Measurements from ENCODE around the gene BTNL2. TPM values are rescaled to one million over a fixed set of nuclear protein-coding genes. Genes with fewer than 3 reads are reported as not detected.
"Not testable (repeated sequence)": the region's sequence is repeated elsewhere in the genome, so short reads cannot be mapped to it uniquely, and the experiment has no call there.

Gene BTNL2
- total RNA-seq, 4 donors from 2014 or later, result not detected

- DNase-seq (ENCODE audit: low spot score) (no peak), ATAC-seq (ENCODE audit: low FRiP score) (no peak)
- TF ChIP-seq CTCF (IDR thresholded peaks at IDR 0.05), result no peak
Observed at GRCh38 chr6:32371229-32371628, 35.8 kb downstream of the BTNL2 start.

- DNase-seq (ENCODE audit: low spot score) (no peak), ATAC-seq (ENCODE audit: low FRiP score) (no peak)
- no peak for TF ChIP-seq CTCF (IDR thresholded peaks at IDR 0.05)
Observed at GRCh38 chr6:32370505-32370904, 36.5 kb downstream of the BTNL2 start.

DNA sequence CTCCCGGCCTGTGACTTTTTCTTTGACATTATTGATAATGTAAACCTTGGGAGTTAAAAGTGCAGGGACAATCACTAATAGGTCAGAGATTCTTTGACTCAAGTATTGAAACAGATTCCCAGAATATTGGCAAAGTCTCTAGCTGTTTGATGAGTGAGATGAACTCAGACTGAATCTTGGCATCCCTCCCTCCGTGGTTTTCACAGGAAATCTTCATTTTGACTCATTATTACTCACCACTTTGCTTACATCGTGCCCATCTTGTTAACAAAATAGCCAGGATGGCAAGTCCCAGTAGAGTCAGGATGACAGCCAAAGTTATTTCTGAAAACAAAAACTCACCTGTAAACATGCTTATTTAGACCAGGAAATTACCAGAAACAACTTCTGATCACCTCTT, 37.3 kb downstream of the BTNL2 start:
- no peak for TF ChIP-seq CTCF (IDR thresholded peaks at IDR 0.05)
- DNase-seq (ENCODE audit: low spot score) (no peak), ATAC-seq (ENCODE audit: low FRiP score) (no peak)

- TF ChIP-seq CTCF (IDR thresholded peaks at IDR 0.05), result no peak
- DNase-seq (ENCODE audit: low spot score), result no peak
- no peak for ATAC-seq (ENCODE audit: low FRiP score)
Observed at GRCh38 chr6:32367644-32368043, 39.3 kb downstream of the BTNL2 start.

DNA sequence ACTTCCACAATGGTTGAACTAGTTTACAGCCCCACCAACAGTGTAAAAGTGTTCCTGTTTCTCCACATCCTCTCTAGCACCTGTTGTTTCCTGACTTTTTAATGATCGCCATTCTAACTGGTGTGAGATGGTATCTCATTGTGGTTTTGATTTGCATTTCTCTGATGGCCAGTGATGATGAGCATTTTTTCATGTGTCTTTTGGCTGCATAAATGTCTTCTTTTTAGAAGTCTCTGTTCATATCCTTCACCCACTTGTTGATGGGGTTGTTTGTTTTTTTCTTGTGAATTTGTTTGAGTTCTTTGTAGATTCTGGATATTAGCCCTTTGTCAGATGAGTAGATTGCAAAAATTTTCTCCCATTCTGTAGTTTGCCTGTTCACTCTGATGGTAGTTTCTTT, 47.8 kb downstream of the BTNL2 start:
- not testable (repeated sequence) for ATAC-seq (ENCODE audit: low FRiP score); DNase-seq (ENCODE audit: low spot score)

DNA sequence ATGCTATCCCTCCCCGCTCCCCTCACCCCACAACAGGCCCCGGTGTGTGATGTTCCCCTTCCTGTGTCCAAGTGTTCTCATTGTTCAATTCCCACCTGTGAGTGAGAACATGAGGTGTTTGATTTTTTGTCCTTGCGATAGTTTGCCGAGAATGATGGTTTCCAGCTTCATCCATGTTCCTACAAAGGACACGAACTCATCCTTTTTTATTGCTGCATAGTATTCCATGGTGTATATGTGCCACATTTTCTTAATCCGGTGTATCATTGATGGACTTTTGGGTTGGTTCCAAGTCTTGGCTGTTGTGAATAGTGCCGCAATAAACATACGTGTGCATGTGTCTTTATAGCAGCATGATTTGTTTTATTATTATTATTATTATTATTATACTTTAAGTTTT, 48.4 kb downstream of the BTNL2 start:
- ATAC-seq (ENCODE audit: low FRiP score), result not testable (repeated sequence)

GRCh38 chr6:32355018-32355417, 52.0 kb downstream of the BTNL2 start:
- no peak for TF ChIP-seq CTCF (IDR thresholded peaks at IDR 0.05)
- no peak for ATAC-seq (ENCODE audit: low FRiP score)
- no peak for DNase-seq (ENCODE audit: low spot score)

More for the DNA sequence above, 48.4 kb downstream of the BTNL2 start:
- DNase-seq (ENCODE audit: low spot score), result not testable (repeated sequence)

DNA sequence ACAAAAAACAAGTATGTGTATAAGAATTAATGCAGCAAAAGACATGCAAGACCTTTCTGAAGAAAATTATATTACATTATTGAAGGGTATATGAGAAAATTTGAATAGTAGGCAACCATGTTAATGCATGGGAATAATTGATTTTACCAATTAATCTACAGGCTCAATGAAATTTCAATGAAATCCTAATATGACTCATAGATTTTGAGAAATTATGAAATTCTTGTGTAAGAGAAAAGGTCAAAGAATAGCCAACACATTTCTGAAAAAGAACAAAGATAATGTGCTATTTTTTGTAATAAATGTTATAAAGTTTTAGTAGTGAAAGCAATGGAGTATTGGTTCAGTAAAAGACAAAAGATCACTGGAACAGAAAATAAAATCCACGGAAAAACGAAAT, 53.6 kb downstream of the BTNL2 start:
- ATAC-seq (ENCODE audit: low FRiP score), result no peak
- DNase-seq (ENCODE audit: low spot score), result no peak
- TF ChIP-seq CTCF (IDR thresholded peaks at IDR 0.05), result no peak

Small RNA genes lying within 50 kb of the gene (small RNA-seq; reads per million reads assigned to genes)
- gene RNU6-603P, result not detected

Other genes with a start within 250 kb of the BTNL2 start
- gene EGFL8, start 242.6 kb downstream of the BTNL2 start, total RNA-seq, result 10 to 100 TPM in 3 of 4 donors, 1 to 10 TPM in 1; 8.9 to 17.3 (median 13.3) TPM
- gene AGPAT1, start 231.1 kb downstream of the BTNL2 start, total RNA-seq, result 10 to 100 TPM; 26.4 to 40.9 (median 35.7) TPM
- gene RNF5, start 228.8 kb downstream of the BTNL2 start, total RNA-seq, result 10 to 100 TPM; 35.1 to 59.1 (median 50.6) TPM
- gene AGER, start 222.9 kb downstream of the BTNL2 start, total RNA-seq, result 1 to 10 TPM in 3 of 4 donors, under 1 TPM in 1; 0.48 to 9.3 (median 1.2) TPM
- gene PBX2, start 217.0 kb downstream of the BTNL2 start, total RNA-seq, result 10 to 100 TPM; 27.7 to 65.3 (median 34.6) TPM
- gene GPSM3, start 214.5 kb downstream of the BTNL2 start, total RNA-seq, result 10 to 100 TPM in 3 of 4 donors, 1 to 10 TPM in 1; 9.7 to 28.3 (median 23.2) TPM
- gene NOTCH4, start 183.1 kb downstream of the BTNL2 start, total RNA-seq, result 100 to 1,000 TPM in 1 of 4 donors, 10 to 100 TPM in 3; 15.1 to 208 (median 49.7) TPM
- not detected for gene TSBP1, start 35.3 kb downstream of the BTNL2 start, total RNA-seq
- 100 to 1,000 TPM; 102 to 437 (median 303) TPM for gene HLA-DRA, start 32.7 kb upstream of the BTNL2 start, total RNA-seq
- gene HLA-DRB5, start 123.1 kb upstream of the BTNL2 start, total RNA-seq, result 10 to 100 TPM in 1 of 4 donors, 1 to 10 TPM in 2, not detected in 1; 1.6 to 50.9 (median 5.5) TPM
- gene HLA-DRB1, start 182.7 kb upstream of the BTNL2 start, total RNA-seq, result 10 to 100 TPM; 52.7 to 99.3 (median 57.4) TPM
- 10 to 100 TPM in 1 of 4 donors, 1 to 10 TPM in 3; 1.8 to 14.5 (median 6.8) TPM for gene HLA-DQA1, start 230.2 kb upstream of the BTNL2 start, total RNA-seq